Activated T-cell treated with anti-CD3 and anti-CD28 coated beads for 1 hour (primary cell): ENCODE results near the gene SP140.
"Not testable (repeated sequence)": the region's sequence is repeated elsewhere in the genome, so short reads cannot be mapped to it uniquely, and the experiment has no call there.

ENCODE experiments used
- DNase-seq: peaks from one replicate; pipeline ENCODE4 v3.0.0-alpha.2; 2020; ENCODE audit warnings: low read depth

SP140 gene

DNA sequence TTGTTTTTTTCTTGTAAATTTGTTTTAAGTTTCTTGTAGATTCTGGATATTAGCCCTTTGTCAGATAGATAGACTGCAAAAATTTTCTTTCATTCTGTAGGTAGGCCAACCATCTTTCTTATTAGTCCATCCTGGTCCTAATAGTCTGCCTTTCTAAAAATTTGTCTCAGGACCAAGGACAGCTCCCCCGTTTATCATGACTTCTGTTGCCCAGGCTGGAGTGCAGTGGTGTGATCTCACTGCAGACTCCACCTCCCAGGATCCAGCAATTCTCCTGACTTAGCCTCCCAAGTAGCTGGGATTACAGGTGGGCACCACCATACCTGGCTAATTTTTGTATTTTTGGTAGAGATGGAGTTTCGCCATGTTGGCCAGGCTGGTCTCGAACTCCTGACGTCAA, 63.8 kb downstream of the SP140 start:
- DNase-seq = not testable (repeated sequence)

- no peak for DNase-seq
Measured at GRCh38 chr2:230295192-230295591, 69.7 kb downstream of the SP140 start.

DNA sequence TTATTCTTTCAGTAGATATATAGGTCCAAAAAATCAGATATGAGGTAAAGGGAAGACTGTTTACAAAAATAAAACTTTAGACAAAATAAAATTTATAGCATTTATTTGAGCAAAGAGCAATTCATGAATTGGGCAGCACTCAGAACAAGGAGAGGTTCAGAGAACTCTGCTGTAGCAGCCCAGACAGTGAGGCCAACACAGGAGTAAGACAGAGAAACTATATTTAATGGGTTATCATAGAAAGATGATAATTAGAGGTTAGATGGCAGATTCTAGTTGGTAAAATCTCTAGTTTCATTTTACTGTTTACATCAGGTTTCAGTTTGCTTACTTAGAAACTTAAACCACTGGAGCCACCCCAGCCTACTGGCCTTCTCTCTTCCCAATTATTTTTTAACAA, 71.4 kb downstream of the SP140 start:
- DNase-seq = no peak

GRCh38 chr2:230299618-230300017, 74.1 kb downstream of the SP140 start:
- no peak for DNase-seq

DNA sequence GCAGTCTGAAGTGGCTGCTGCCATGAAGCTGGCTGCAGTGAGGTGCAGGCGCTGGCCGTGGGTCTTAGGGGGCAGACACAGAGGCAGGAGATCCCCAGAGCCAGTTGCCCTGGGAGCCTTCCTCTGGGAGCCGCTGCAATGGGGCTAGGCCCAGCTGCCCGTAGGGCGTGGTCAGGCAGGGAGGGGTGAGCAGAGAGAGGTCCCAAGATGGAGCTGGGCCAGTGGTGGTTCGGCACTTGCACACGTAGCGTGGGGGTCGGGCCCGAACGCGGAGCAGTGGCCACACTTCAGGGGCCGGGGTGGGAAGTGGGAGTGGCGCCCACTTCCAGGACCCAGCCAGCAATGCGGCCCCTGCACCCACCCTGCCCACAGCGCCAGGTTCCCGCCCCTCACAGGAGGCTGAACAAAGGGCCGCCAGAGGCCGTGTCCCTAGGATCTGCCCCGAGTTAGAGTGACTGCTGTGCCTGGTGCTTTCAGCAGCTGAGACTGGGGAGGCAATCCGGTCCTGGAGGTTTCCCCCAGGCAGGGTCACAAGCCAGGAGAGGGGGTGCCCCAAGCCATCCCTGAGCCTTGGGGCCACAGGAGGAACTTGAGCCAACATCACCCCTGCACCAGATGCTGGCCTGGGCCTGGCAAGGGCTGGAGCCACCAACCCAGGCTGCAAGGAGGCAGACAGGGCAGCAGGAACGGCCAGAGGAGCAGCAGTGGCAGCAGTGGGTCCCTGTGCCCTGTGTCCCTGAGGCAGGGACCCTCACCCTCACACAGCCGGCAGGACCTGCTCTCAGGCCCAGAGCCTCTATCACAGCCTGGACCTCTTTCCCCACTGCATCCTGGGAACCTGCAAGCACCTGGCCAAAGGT, 80.1 kb downstream of the SP140 start:
- no peak for DNase-seq

GRCh38 chr2:230306474-230306873, 80.9 kb downstream of the SP140 start:
- DNase-seq = no peak

- no peak for DNase-seq
Measured at GRCh38 chr2:230307485-230307884, 81.9 kb downstream of the SP140 start.

- DNase-seq = no peak
Measured at GRCh38 chr2:230308402-230309000, 83.0 kb downstream of the SP140 start.

GRCh38 chr2:230310792-230311191, 85.3 kb downstream of the SP140 start:
- not testable (repeated sequence) for DNase-seq

- DNase-seq = not testable (repeated sequence)
Measured at GRCh38 chr2:230311634-230312033, 86.1 kb downstream of the SP140 start.

DNA sequence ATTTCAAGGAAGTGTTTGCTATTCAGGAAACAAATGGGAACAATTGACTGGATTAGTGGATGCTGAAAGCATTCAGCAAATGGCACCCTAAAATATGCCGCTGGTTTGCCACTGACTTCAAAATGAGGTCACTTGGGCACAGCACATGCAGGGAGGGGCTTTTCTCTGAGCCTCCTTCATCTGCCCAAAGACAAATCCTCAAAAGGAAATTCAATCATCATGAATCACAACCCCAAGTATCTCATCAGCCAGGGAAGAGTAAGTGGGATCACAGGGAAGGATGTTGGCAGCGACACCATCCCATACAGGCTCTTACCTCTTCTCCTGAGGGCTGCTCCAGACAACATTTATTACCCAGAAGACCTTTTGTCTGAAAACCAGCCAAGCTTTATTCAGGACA, 87.1 kb downstream of the SP140 start:
- no peak for DNase-seq

DNA sequence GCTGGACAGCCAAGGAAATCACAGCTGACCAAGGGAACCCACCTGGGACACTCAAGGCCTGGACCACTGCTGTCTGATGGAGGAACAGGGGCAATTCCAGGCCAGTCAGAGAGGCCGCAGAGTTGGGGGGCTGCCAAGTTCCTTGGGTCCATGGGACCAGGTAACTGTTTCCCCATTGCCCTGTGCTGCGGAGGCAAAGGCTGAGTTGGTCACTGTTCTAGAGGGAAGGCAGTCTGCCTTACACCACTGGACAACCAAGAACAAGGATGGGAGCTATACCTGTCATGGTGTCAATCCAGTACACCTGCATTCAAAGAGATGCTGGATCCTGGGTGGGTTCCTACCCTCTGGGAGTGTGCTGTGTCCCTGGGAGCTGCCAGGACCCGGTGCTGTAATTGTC, 91.8 kb downstream of the SP140 start:
- no peak for DNase-seq

DNA sequence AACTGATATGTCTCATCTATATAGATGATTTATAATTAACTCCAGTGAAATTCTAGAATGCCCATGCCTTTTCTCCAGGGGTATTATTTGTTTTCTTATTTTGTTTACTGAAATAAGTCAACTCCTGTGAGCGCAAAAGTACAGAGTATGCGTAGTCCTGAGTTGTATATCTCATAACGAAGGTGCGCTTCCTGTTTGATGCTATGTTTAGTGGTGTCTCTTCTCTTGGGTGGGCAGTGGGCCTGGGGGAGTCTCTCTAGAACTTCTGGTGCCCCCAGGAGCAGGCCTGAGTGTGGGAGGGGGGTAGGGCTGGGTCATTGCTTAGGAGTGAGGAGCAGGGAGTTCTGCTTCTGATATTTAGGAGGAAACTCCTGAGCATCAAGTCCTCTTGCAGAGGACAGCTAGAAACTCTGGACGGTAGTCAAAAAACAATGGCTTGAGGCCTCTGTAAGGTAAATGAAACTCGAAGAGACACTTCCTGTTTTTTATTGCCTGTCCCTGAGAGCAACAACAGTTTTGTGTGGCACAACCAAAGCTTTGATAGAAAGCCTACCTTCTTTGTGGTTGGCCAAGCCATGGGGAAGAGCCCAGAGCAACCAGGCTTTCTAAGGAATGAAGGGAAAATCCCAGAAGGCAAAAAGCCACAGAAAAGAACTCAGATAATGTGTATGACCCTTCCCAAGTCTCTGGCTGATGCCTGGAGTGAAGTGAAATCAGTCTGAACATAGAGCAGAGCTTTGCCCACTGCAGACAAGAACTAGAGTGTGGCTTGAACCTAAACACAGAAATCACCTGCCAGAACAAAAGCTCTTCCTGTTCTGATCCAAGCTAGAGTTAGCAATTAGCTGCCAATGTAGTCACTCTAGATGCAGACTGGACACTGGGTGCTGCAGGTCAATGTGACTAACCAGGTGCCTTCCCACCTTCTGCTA, 92.9 kb downstream of the SP140 start:
- no peak for DNase-seq

GRCh38 chr2:230319211-230319862, 93.8 kb downstream of the SP140 start:
- peak; percentile 51 for DNase-seq

GRCh38 chr2:230321031-230321430, 95.5 kb downstream of the SP140 start:
- DNase-seq = no peak

- DNase-seq = no peak
Measured at GRCh38 chr2:230322561-230323384, 97.2 kb downstream of the SP140 start.

GRCh38 chr2:230323385-230324106, 98.0 kb downstream of the SP140 start:
- DNase-seq = no peak

- DNase-seq = no peak
Measured at GRCh38 chr2:230324503-230324902, 99.0 kb downstream of the SP140 start.

- DNase-seq = no peak
Measured at GRCh38 chr2:230325316-230326243, 100.0 kb downstream of the SP140 start.
